H1 (cell line): ENCODE data around the gene MPND. TPM values are rescaled to one million over a fixed set of nuclear protein-coding genes. Genes with fewer than 3 reads are reported as not detected.

ENCODE experiments used
- CTCF ChIA-PET: fragments of 300-600 bp; sonication (Branson Sonifier 250); formaldehyde crosslinking; loops from one replicate; lab custom pipeline; 2021; ENCODE audit not compliant: partially characterized antibody; lab: Charles Lee
- POLR2A ChIA-PET: fragments of 300-600 bp; sonication (Branson Sonifier 250); formaldehyde crosslinking; loops from one replicate; lab custom pipeline; 2021; ENCODE audit warnings: inconsistent platforms; ENCODE audit not compliant: partially characterized antibody; lab: Charles Lee
- DNase-seq, 2 experiments: peaks; one replicate each; pipeline versions ENCODE4 v3.0.0 to v3.0.0-alpha.2; 2010 to 2022; ENCODE audit warnings: low spot score in 2 of 2, low read depth in 1 of 2, mixed read lengths in 1 of 2
- FAIRE-seq: peaks from 2 replicates; lab custom pipeline; 2011; peaks lifted over from hg19 to GRCh38; lab: Jason Lieb, UNC
- H2AFZ ChIP-seq: 2 replicates; pipeline ENCODE4 v1.8.1; 2012; ENCODE audit warnings: low read length, inconsistent platforms
- H2AK5ac ChIP-seq: 2 replicates; pipeline ENCODE4 v1.6.1; 2013; ENCODE audit warnings: low read depth, low read length
- H2BK120ac ChIP-seq: replicated peaks from 2 replicates; pipeline ENCODE3; 2013; ENCODE audit warnings: low read depth, low read length, inconsistent platforms
- H2BK12ac ChIP-seq: 2 replicates; pipeline ENCODE4 v1.6.1; 2013; ENCODE audit warnings: low read depth, low read length
- H2BK15ac ChIP-seq: 2 replicates; pipeline ENCODE4 v1.6.1; 2013; ENCODE audit warnings: low read length
- H2BK20ac ChIP-seq: 2 replicates; pipeline ENCODE4 v1.6.1; 2013; ENCODE audit warnings: low read length
- H2BK5ac ChIP-seq: 2 replicates; pipeline ENCODE4 v1.6.1; 2013; ENCODE audit warnings: low read depth, low read length
- H3K14ac ChIP-seq: 2 replicates; pipeline ENCODE4 v1.6.1; 2013; ENCODE audit warnings: inconsistent platforms; ENCODE audit not compliant: insufficient read length
- H3K18ac ChIP-seq: 2 replicates; pipeline ENCODE4 v1.6.1; 2013; ENCODE audit warnings: low read length; ENCODE audit errors: extremely low read depth
- H3K23ac ChIP-seq: 2 replicates; pipeline ENCODE4 v1.6.1; 2013; ENCODE audit warnings: inconsistent platforms; ENCODE audit not compliant: insufficient read length
- H3K23me2 ChIP-seq: 2 replicates; pipeline ENCODE4 v1.6.1; 2013; ENCODE audit warnings: low read depth, low read length
- H3K27ac ChIP-seq: 2 replicates; pipeline ENCODE4 v1.6.1; 2011; ENCODE audit warnings: low read depth, low read length, inconsistent platforms
- H3K27me3 ChIP-seq, 4 experiments: replicated peaks in 1 of 4; 1 replicate in 1 of 4; 2 replicates in 3 of 4; pipeline versions ENCODE4 v1.6.1 to v1.8.1; 2011 to 2013; ENCODE audit warnings: low read length in 3 of 4, mild to moderate bottlenecking in 3 of 4, inconsistent platforms in 2 of 4, mixed read lengths in 2 of 4, moderate library complexity in 1 of 4; ENCODE audit not compliant: control insufficient read depth in 3 of 4, insufficient read depth in 3 of 4; ENCODE audit errors: extremely low read depth in 1 of 4
- H3K36me3 ChIP-seq, 4 experiments: 2 replicates each; pipeline versions ENCODE4 v1.6.1 to v1.8.1; 2011 to 2013; ENCODE audit warnings: mild to moderate bottlenecking in 4 of 4, low read length in 3 of 4, moderate library complexity in 2 of 4, control low read depth in 1 of 4, inconsistent platforms in 1 of 4; ENCODE audit not compliant: insufficient read depth in 4 of 4, control insufficient read depth in 2 of 4
- H3K4ac ChIP-seq: replicated peaks from 2 replicates; pipeline ENCODE3; 2013; ENCODE audit warnings: low read length, low read depth, mixed read lengths, inconsistent platforms; ENCODE audit not compliant: insufficient read length
- H3K4me1 ChIP-seq, 4 experiments: replicated peaks in 1 of 4; 1 replicate in 1 of 4; 2 replicates in 3 of 4; pipeline versions ENCODE4 v1.6.1 to v1.8.1; 2011 to 2013; ENCODE audit warnings: low read length in 3 of 4, inconsistent platforms in 2 of 4, mixed read lengths in 1 of 4; ENCODE audit not compliant: insufficient read depth in 4 of 4, control insufficient read depth in 3 of 4
- H3K4me2 ChIP-seq, 2 experiments: 2 replicates each; pipeline versions ENCODE4 v1.6.1 to v1.8.1; 2011 to 2013; ENCODE audit warnings: low read depth in 2 of 2, low read length in 2 of 2, control low read depth in 1 of 2, inconsistent platforms in 1 of 2, mild to moderate bottlenecking in 1 of 2; ENCODE audit not compliant: insufficient read depth in 1 of 2
- H3K4me3 ChIP-seq, 4 experiments: fragments of 200-600, 300-600 bp in 1 of 4; sonication (generic), shearing (Covaris generic), sonication (Bioruptor Twin) in 1 of 4; 2 replicates each; pipeline versions ENCODE4 v1.5.1 to v1.8.1; 2011 to 2016; ENCODE audit warnings: low read length in 4 of 4, low read depth in 3 of 4, control low read depth in 2 of 4, inconsistent platforms in 2 of 4, mild to moderate bottlenecking in 2 of 4, mixed read lengths in 1 of 4, moderate library complexity in 1 of 4; ENCODE audit not compliant: insufficient read depth in 2 of 4; ENCODE audit errors: extremely low read depth in 1 of 4
- H3K56ac ChIP-seq: replicated peaks from 2 replicates; pipeline ENCODE3; 2013; ENCODE audit warnings: low read depth, mild to moderate bottlenecking, mixed read lengths, low read length, inconsistent platforms; ENCODE audit not compliant: insufficient read length
- H3K79me1 ChIP-seq: 2 replicates; pipeline ENCODE4 v1.6.1; 2013; ENCODE audit warnings: low read depth, low read length, control low read depth
- H3K79me2 ChIP-seq, 2 experiments: 2 replicates each; pipeline versions ENCODE4 v1.6.1 to v1.8.1; 2012 to 2013; ENCODE audit warnings: low read length in 2 of 2, mild to moderate bottlenecking in 2 of 2, inconsistent platforms in 1 of 2; ENCODE audit not compliant: insufficient read depth in 2 of 2, control insufficient read depth in 1 of 2
- H3K9ac ChIP-seq, 4 experiments: replicated peaks in 1 of 4; 1 replicate in 1 of 4; 2 replicates in 3 of 4; pipeline versions ENCODE4 v1.6.1 to v1.8.1; 2011 to 2013; ENCODE audit warnings: low read depth in 3 of 4, low read length in 3 of 4, control low read depth in 2 of 4, mild to moderate bottlenecking in 2 of 4, moderate library complexity in 2 of 4, inconsistent platforms in 1 of 4; ENCODE audit errors: extremely low read depth in 1 of 4
- H3K9me3 ChIP-seq, 2 experiments: 2 replicates each; pipeline versions ENCODE4 v1.6.1 to v1.8.1; 2012 to 2013; ENCODE audit warnings: mild to moderate bottlenecking in 2 of 2, moderate library complexity in 2 of 2, control low read depth in 1 of 2, inconsistent platforms in 1 of 2, low read depth in 1 of 2, low read length in 1 of 2, mixed read lengths in 1 of 2; ENCODE audit not compliant: insufficient read depth in 2 of 2
- H4K20me1 ChIP-seq, 2 experiments: replicated peaks in 1 of 2; 2 replicates each; pipeline versions ENCODE3 to v1.8.1; 2011 to 2013; ENCODE audit warnings: inconsistent platforms in 2 of 2, low read length in 2 of 2, mild to moderate bottlenecking in 1 of 2; ENCODE audit not compliant: insufficient read depth in 2 of 2, control insufficient read depth in 1 of 2
- H4K5ac ChIP-seq: 2 replicates; pipeline ENCODE4 v1.6.1; 2013; ENCODE audit warnings: low read length, low read depth, mixed read lengths, inconsistent platforms; ENCODE audit not compliant: insufficient read length
- H4K8ac ChIP-seq: 2 replicates; pipeline ENCODE4 v1.8.0; 2013; ENCODE audit warnings: mild to moderate bottlenecking, moderate library complexity, low read length, inconsistent platforms; ENCODE audit not compliant: insufficient read depth; ENCODE audit errors: extremely low read depth
- H4K91ac ChIP-seq: replicated peaks from 2 replicates; pipeline ENCODE3; 2013; ENCODE audit warnings: low read length, mixed read lengths, inconsistent platforms; ENCODE audit not compliant: insufficient read length
- ASH2L ChIP-seq: fragments of 200-600, 300-600 bp; sonication (generic); IDR thresholded peaks from one replicate; pipeline ENCODE4 v1.7.1; 2017; ENCODE audit warnings: low read length
- CEBPB ChIP-seq: IDR thresholded peaks from 2 replicates; pipeline ENCODE4 v1.6.1; 2012; ENCODE audit warnings: low read depth, low read length
- EGR1 ChIP-seq: IDR thresholded peaks from 2 replicates; pipeline ENCODE4 v1.6.1; 2011; ENCODE audit warnings: low read depth, low read length, borderline replicate concordance
- GABPA ChIP-seq: IDR thresholded peaks from 2 replicates; pipeline ENCODE4 v1.6.1; 2011; ENCODE audit warnings: mild to moderate bottlenecking, low read length, moderate library complexity, borderline replicate concordance; ENCODE audit not compliant: insufficient read depth
- GTF2F1 ChIP-seq: IDR thresholded peaks from 2 replicates; pipeline ENCODE4 v1.6.1; 2012; ENCODE audit warnings: low read depth, low read length, improper control_type of control experiment, borderline replicate concordance
- KDM5A ChIP-seq: fragments of 200-600 bp; IDR thresholded peaks from 2 replicates; pipeline ENCODE4 v1.7.1; 2012; ENCODE audit warnings: mild to moderate bottlenecking, low read length, inconsistent platforms, mixed read lengths
- POLR2A ChIP-seq, 2 experiments: IDR thresholded peaks; 1 replicate in 1 of 2; 2 replicates in 1 of 2; pipeline ENCODE4 v1.6.1; 2011; ENCODE audit warnings: low read depth in 2 of 2, low read length in 2 of 2, mild to moderate bottlenecking in 2 of 2; ENCODE audit errors: control extremely low read depth in 1 of 2
- POLR2AphosphoS5 ChIP-seq: IDR thresholded peaks from 2 replicates; pipeline ENCODE4 v1.6.1; 2011; ENCODE audit warnings: low read depth, low read length
- RAD21 ChIP-seq, 2 experiments: IDR thresholded peaks in 1 of 2; conservative IDR thresholded peaks in 1 of 2; 2 replicates each; pipeline ENCODE4 v1.6.1; 2011; ENCODE audit warnings: low read depth in 2 of 2, low read length in 2 of 2, improper control_type of control experiment in 1 of 2, inconsistent platforms in 1 of 2, mild to moderate bottlenecking in 1 of 2, moderate library complexity in 1 of 2
- SIX5 ChIP-seq: IDR thresholded peaks from 2 replicates; pipeline ENCODE4 v1.6.1; 2011; ENCODE audit warnings: mild to moderate bottlenecking, low read depth, low read length
- SP1 ChIP-seq: IDR thresholded peaks from 2 replicates; pipeline ENCODE4 v1.6.1; 2011; ENCODE audit warnings: low read depth, low read length
- TEAD4 ChIP-seq: IDR thresholded peaks from 2 replicates; pipeline ENCODE4 v1.6.1; 2012; ENCODE audit warnings: low read depth, low read length, inconsistent platforms, mixed read lengths
- ZNF274 ChIP-seq: IDR thresholded peaks from 2 replicates; pipeline ENCODE4 v1.7.0; 2012; ENCODE audit warnings: low read length, borderline replicate concordance; ENCODE audit errors: extremely low read depth
- WGBS, 2 experiments: shearing (Covaris generic) in 1 of 2; methylation state at CpG; one replicate each; pipeline versions ENCODE4 v1.1.6 to v1.1.7; 2013 to 2015; ENCODE audit warnings: low lambda C conversion rate in 2 of 2, mixed read lengths in 2 of 2, inconsistent platforms in 1 of 2, low coverage in 1 of 2, missing lambda C conversion rate in 1 of 2; ENCODE audit not compliant: insufficient replicate concordance in 2 of 2, insufficient coverage in 1 of 2, insufficient read length in 1 of 2; ENCODE audit errors: extremely low coverage in 1 of 2, missing lambda C conversion rate in 1 of 2; 5-methylcytosine and 5-hydroxymethylcytosine counted together
- polyA plus RNA-seq, 7 experiments: library from polyadenylated mRNA; depleted of rRNA in 3 of 7; stranded (reverse) in 5 of 7; unstranded in 2 of 7; fragments of >200 nt in 5 of 7; fragments of 200-250 nt in 2 of 7; gene quantifications; 1 replicate in 5 of 7; 2 replicates in 1 of 7; 4 replicates in 1 of 7; pipeline versions ENCODE4 v1.2.1 to v1.2.3, GENCODE V29; 2011 to 2013; ENCODE audit warnings: missing spikeins in 2 of 7, mixed read lengths in 2 of 7
- total RNA-seq: library from RNA; stranded (reverse); fragmentation: NEBNext Ultra II Directional; extraction: Animal tissue kit (Norgen Biotek cat#: 25700); gene quantifications from 2 replicates; pipeline ENCODE4 v1.2.1, GENCODE V29; 2021

Gene MPND
- total and polyA plus RNA-seq, 2 of the 8 experiments (the other 6 are each of a cell fraction or from before 2014, with no cell fraction given): 22.9 to 27.7 TPM

- Histone ChIP-seq H3K4ac (no peak overlapping the region), H3K36me3 (peaks cover 0 to 19% (median 10%) of the 10 kb centered on the region in 4 experiments; a peak in 6 of 8 replicates), H3K79me2 (no peaks in the 10 kb centered on the region), H3K27me3 (no peaks in the 10 kb centered on the region), H3K23ac (no peak overlapping the region), H4K91ac (no peak overlapping the region), H2BK5ac (no peak overlapping the region), H2AFZ (no peak overlapping the region), H3K14ac (no peak overlapping the region), H2BK15ac (no peak overlapping the region), H3K18ac (no peak overlapping the region), H3K4me1 (peaks cover 0 to 12% (median 3%) of the 10 kb centered on the region in 4 experiments; a peak in 3 of 7 replicates), H2BK20ac (no peak overlapping the region), H3K79me1 (no peaks in the 10 kb centered on the region), H4K8ac (no peak overlapping the region), H3K9me3 (no peaks in the 10 kb centered on the region), H2BK120ac (no peak overlapping the region), H3K56ac (no peak overlapping the region), H3K4me3 (no peak overlapping the region)
- DNase-seq (no peak), FAIRE-seq (no peak)
- 93% methylated on average over 21 of the region's 23 CpGs; no CpG with 5 or more reads in 1 of the 2 experiments for whole genome bisulfite sequencing, 2 experiments
- POLR2A ChIA-PET: interaction anchor here (0.6 to 13.0 kb wide), 8 partner anchors 8 to 103 kb away, joined by 3 to 72 read pairs (median 4); partner anchors contain the start of gene MPND
- TF ChIP-seq GTF2F1: no peak
- TF ChIP-seq CEBPB: no peak
- TF ChIP-seq RAD21 (IDR thresholded peaks at IDR 0.05 in 1 of 2, conservative IDR thresholded peaks at IDR 0.05 in 1 of 2; ENCODE audit: low read depth in 2 of 2, low read length in 2 of 2): no peak
- TF ChIP-seq KDM5A: no peak
- no peak for TF ChIP-seq SIX5
- TF ChIP-seq ASH2L: no peak
- 0 out of 3 replicates have a peak, but pooled peaks of 1 of the 2 experiments have one; percentile 17 for TF ChIP-seq POLR2A (IDR thresholded peaks at IDR 0.05; ENCODE audit: control extremely low read depth in 1 of 2, low read depth in 2 of 2, low read length in 2 of 2)
- TF ChIP-seq GABPA: no peak
- no peak for TF ChIP-seq EGR1
- no peak for TF ChIP-seq SP1
- peak; percentile 27; the same call in 1 of the 2 replicates for TF ChIP-seq POLR2AphosphoS5
- no peak for TF ChIP-seq TEAD4
- TF ChIP-seq ZNF274: no peak
- TF ChIP-seq, all 59 proteins: peak for 2
- no peak overlapping the region for H3K27ac ChIP-seq
- no peak overlapping the region for H2AK5ac ChIP-seq
- H4K20me1 ChIP-seq: peaks cover 4 to 15% of the 10 kb centered on the region in 2 experiments
- no peak overlapping the region for H3K4me2 ChIP-seq
- H3K23me2 ChIP-seq: no peaks in the 10 kb centered on the region
- no peak overlapping the region for H2BK12ac ChIP-seq
- CTCF ChIA-PET: interaction anchor here (0.6 to 3.4 kb wide), 11 partner anchors 10 to 123 kb away, joined by 3 to 28 read pairs (median 3); no protein-coding TSS in a partner anchor
- H4K5ac ChIP-seq: no peak overlapping the region
- no peak overlapping the region for H3K9ac ChIP-seq
These were observed 13.9 kb downstream of the MPND start for GRCh38 chr19:4357095-4357797.
